Upper lobe of left lung (tissue), 4 donors: ENCODE data around the gene VENTX.

ENCODE experiments used
- CTCF ChIP-seq, 6 experiments: fragments of 450-650 bp in 4 of 6; fragments of 200-600 bp in 2 of 6; sonication (generic) in 2 of 6; IDR thresholded peaks; one replicate each; pipeline ENCODE4 v1.5.1; 2016 to 2019; ENCODE audit warnings: antibody characterized with exemption in 6 of 6
- EP300 ChIP-seq, 4 donors: sonication (generic); formaldehyde crosslinking; IDR thresholded peaks; one replicate each; pipeline ENCODE4 v1.5.1; 2017; ENCODE audit warnings: antibody characterized with exemption in 4 of 4, control low read depth in 2 of 4
- POLR2A ChIP-seq, 4 donors: fragments of 450-650 bp; IDR thresholded peaks; one replicate each; pipeline ENCODE4 v1.5.1; 2016 to 2017; ENCODE audit warnings: antibody characterized with exemption in 4 of 4, mild to moderate bottlenecking in 2 of 4
- POLR2AphosphoS5 ChIP-seq, 2 donors: sonication (generic); formaldehyde crosslinking; IDR thresholded peaks; one replicate each; pipeline ENCODE4 v1.5.1; 2017; ENCODE audit warnings: antibody characterized with exemption in 2 of 2

GRCh38 chr10:133278577-133279265 is 41.1 kb downstream of the VENTX start:
- peak in 1 of 4 donors; percentile 60 for TF ChIP-seq POLR2A (IDR thresholded peaks at IDR 0.05)
- no peak for TF ChIP-seq CTCF (IDR thresholded peaks at IDR 0.05)
- peak in 1 of 2 donors; percentile 23 for TF ChIP-seq POLR2AphosphoS5 (IDR thresholded peaks at IDR 0.05)
- no peak for TF ChIP-seq EP300 (IDR thresholded peaks at IDR 0.05)
